HEK293 (cell line): ENCODE results near the gene GGN.

Source experiments
- CTCF ChIP-seq: fragments of 450-650 bp; formaldehyde crosslinking; IDR thresholded peaks from 2 replicates; pipeline ENCODE4 v1.5.1; 2016; ENCODE audit warnings: missing biosample characterization, missing genetic modification characterization
- YY1 ChIP-seq: fragments of 450-650 bp; formaldehyde crosslinking; IDR thresholded peaks from 2 replicates; pipeline ENCODE4 v1.5.1; 2018; ENCODE audit warnings: missing biosample characterization, missing genetic modification characterization
- ZBTB48 ChIP-seq: fragments of 450-650 bp; formaldehyde crosslinking; IDR thresholded peaks from 2 replicates; pipeline ENCODE4 v1.5.1; 2016; ENCODE audit warnings: missing biosample characterization, missing genetic modification characterization
- ZNF184 ChIP-seq: fragments of 450-650 bp; IDR thresholded peaks from 2 replicates; pipeline ENCODE4 v1.5.1; 2018; ENCODE audit warnings: missing biosample characterization, mild to moderate bottlenecking, missing genetic modification characterization
- ZNF362 ChIP-seq: fragments of 450-650 bp; formaldehyde crosslinking; IDR thresholded peaks from 2 replicates; pipeline ENCODE4 v1.5.1; 2016; ENCODE audit warnings: missing biosample characterization, missing genetic modification characterization

- TF ChIP-seq CTCF: peak; percentile 51
- peak; percentile 88 for TF ChIP-seq ZBTB48 (tag by site-specific recombination)
- no peak for TF ChIP-seq ZNF362 (tag by site-specific recombination)
- TF ChIP-seq ZNF184 (tag by site-specific recombination): no peak
- TF ChIP-seq YY1: no peak
Measured at GRCh38 chr19:38336638-38337359, 51.0 kb downstream of the GGN start.
